CD4-positive, alpha-beta T cell treated with Interleukin-10 for 1 hour (primary cell): ENCODE results near the gene DDIT4.

Source experiments
- DNase-seq: peaks from one replicate; pipeline ENCODE4 v3.0.0-alpha.2; 2020

Gene DDIT4

DNA sequence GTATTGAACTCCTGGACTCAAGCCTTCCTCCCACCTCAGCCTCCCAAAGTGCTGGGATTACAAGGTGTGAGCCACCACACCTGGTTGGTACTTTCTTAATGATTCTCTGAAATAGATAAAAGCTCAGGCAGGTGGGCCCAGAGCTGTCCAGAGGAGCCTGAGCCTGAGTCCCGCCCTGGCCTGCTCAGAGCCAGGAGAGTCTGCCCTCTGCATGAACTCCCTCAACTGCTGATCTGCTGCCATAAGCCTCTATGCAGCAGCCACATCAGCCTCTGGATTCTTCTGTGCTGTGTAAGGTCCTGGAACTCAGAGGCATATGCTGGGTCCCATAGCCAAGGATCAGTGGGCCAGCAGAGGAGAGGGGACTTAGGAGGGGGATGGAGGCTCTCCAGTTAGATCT, 23.1 kb upstream of the DDIT4 start:
- DNase-seq: no peak

GRCh38 chr10:72251635-72252034, 22.1 kb upstream of the DDIT4 start:
- DNase-seq: no peak

- no peak for DNase-seq
These were observed 20.8 kb upstream of the DDIT4 start for GRCh38 chr10:72252972-72253371.

GRCh38 chr10:72253578-72253977, 20.1 kb upstream of the DDIT4 start:
- no peak for DNase-seq

DNA sequence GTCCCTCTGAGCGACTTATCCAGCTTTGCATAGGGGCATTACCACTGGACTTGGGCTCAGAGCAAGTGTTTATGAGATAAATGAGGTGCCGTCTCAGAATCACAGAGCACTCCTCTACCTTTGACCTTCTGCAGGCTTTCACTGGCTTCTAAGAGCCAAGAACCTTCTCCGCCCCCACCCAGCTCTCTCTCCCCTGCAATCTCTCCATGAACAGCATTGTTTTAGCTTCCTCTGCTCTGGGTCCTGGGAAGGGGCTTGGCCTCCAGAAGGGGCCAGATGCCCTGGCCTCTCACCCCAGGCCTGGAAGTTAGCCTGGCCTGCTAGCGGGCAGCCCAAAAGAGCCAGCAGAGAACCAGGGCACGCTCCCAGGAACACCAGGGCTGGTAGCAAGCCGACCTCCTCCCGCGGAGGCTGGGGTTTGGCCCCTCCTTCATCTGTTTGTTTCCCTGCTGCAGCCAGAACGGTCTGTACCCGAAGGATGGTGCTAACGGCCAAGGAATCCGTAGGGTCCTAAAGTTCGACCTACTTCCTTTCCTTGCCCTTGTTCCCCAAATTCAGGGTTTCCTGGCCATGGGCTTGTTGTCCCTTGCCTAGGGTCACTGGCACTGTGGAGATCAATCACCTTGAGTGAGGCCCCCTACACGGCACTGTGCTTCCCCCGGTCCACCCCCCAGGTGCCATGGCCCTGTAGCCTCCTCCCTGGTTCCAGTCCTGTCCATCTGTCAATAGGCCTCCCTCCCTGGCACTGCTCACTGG, 18.7 kb upstream of the DDIT4 start:
- DNase-seq: peak; percentile 49

DNA sequence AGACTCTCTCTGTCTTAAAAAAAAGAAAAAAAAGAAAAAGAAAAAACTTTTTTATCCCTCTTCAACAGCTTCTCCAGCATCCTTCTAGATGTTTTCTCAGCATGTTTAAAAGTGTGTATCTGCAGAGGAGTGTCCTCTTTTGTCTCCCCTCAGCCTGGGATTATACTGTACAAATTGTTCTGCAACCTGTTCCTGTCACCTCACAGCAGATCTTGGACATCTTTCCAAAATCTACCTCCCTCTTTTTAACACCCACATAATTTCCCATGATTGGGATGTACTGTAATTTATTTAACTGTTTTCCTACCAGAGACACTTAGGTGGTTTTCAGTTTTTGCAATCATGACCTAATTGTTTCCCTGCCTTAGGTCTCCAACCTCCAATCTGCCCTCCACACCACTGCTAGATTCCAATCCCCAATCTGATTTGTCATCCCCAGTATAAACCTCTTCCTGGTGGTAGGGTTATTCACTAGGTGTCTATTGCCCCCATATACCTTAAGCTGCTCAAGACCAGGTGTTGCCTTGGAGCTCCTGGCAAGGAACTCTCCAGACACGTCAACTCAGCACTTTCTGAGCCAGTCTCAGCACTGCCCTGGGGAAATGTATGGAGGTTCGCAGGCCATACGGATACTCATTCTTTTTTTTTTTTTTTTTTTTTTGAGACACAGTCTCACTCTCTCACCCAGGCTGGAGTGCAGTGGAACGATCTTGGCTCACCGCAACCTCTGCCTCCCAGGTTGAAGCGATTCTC, 17.6 kb upstream of the DDIT4 start:
- no peak for DNase-seq

DNA sequence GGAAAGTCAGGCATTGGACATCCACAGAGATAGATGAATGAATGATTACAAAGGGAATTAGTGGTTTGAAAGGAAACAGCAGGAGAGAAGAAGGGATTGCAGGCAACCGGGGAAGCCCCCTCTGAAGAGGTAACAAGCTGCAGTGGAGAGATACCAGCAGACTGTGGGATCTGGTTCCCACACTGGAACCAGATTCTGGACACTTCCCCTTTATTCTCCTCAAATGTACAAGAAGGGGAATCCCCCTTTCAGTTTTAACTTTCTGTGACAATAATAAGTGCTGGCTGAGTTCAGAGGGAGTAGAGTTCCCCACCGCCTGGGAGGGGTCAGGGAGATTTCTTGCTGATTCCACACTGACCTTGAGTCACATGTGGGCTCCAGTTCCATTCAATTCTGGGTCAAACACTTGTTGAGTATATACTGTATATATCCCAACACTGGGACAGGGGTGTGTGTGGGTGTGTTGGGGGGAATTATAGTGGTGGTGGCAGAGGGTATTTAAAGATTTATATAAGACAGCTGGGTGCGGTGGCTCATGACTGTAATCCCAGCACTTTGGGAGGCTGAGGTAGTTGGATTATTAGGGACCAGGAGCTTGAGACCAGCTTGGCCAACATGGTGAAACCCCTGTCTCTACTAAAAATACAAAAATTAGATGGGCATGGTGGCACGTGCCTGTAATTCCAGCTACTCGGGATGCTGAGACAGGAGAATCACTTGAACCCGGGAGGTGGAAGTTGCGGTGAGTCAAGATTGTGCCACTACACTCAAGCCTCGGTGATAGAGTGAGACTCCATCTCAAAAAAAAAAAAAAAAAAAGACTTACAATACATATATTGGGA, 16.5 kb upstream of the DDIT4 start:
- DNase-seq: no peak

- no peak for DNase-seq
These were observed 15.1 kb upstream of the DDIT4 start for GRCh38 chr10:72258617-72259016.

- no peak for DNase-seq
These were observed 14.1 kb upstream of the DDIT4 start for GRCh38 chr10:72259491-72260238.

DNA sequence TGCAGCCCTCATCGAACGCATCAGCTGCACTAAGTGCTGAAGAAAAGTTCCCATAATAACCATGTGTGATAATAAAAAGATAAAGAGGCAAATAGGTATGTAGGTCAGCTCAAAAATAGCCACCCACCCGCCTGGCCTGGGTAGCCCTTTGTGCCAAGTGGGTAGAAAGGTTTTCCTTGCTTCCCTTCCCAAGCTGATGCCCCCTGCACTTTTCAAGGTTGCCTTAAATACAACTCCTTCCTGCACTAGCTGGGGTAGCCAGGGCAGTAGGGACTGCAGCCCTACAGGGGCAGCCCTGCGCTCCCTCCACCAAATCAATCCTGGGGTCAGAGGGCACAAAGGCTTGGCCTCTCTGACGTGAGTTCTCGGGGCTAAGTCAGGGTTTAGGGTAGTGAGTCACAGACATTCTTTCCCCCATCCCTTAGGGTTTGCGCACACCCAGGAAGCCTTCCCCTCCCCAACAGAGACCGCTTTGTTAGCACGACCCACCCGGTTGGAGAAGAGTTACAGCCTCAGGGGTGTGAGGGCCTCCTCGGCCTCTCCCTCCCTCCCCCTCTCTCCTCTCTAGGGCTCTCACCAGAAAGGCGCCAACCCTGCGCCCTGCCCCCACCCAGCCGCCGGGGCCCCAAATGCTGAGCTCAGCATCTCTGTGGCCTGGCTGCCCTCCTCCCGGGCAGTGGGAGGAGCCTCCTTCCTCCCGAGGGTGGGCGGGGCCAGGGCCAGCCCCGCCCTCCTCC, 13.3 kb upstream of the DDIT4 start:
- peak; percentile 90 for DNase-seq

DNA sequence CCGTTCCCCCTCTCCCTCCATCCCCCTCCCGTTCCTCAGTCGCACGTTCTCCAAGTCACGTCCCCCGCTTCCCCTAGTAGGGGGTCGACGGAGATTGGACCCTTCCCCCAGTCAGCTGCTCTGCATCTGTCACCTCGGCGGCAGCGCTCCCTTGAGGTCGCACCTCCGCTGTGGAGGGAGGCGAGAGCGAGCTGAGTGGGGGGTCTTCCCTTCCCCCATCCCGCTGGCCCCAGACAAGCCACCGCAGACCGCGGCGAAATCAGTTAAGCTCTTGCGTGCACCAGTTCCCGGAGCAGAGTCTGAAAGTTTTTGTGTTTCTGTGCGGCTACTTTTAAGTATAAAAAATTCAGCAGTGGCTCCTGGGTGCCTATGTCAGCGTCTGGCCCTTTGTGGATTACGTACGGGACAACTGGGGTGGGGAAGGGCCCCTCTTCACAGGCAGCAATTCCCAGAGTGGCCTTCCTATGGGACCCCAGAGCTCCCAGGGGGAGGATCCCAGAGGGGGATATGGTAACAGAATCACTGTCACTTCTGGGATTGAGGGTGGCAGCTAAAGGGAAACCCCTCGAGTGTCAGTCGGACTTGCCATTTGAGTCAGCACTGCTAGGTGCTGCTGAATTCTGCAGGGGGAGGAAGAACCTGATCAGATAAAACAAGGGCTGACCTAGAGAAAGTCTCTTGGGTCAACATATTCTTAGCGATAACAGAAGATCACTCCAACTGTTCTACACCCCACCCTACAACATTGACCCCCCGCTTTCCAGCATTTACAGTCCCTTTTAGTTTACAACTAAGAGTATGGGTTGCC, 12.5 kb upstream of the DDIT4 start:
- DNase-seq: peak; percentile 79

GRCh38 chr10:72261784-72262404, 11.8 kb upstream of the DDIT4 start:
- no peak for DNase-seq

- DNase-seq: peak; percentile 61
These were observed 10.0 kb upstream of the DDIT4 start for GRCh38 chr10:72263613-72264241.

DNA sequence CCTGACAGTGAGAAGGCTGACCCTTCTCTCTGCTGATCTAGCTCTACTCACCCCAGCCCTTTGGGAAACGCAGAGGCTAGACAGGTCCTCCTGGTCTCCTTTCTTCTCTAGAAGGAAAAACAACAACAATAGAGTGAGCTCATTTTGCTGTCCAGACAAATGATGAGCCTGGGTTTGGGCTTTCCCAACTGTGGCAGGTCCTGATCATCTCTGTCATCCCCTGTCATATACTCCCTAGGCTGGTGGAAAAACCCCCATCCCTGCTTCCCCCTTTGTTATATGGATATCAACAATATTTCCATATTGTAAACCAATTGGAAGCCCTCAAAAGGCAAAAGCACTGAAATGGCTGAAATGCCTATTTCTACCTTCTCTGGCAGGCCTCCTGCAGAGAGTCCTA, 9.2 kb upstream of the DDIT4 start:
- no peak for DNase-seq

DNA sequence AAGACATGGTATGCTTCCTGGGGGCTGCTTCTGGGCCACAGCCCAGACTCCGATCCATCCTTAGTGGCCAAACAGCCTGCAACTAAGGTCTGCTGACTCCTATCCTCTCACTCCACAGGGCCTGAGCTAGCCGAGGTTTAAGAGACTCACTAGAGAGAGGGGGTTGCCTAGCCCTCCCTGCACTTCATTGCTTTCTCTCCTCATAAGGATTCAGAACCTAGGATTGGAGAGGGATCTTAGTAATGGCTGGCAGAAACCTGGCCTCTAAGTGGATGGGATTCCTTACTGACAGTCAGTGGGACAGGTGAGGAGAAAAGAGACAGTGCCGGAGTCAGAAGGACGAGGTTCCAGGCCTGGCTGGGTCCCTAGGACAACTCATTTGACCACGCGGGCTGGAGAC, 8.2 kb upstream of the DDIT4 start:
- DNase-seq: no peak

- DNase-seq: no peak
These were observed 7.5 kb upstream of the DDIT4 start for GRCh38 chr10:72265990-72266865.

GRCh38 chr10:72267381-72267780, 6.3 kb upstream of the DDIT4 start:
- DNase-seq: no peak

- DNase-seq: no peak
These were observed 5.8 kb upstream of the DDIT4 start for GRCh38 chr10:72267819-72268399.
